SK-N-SH (cell line): ENCODE results near the gene GALNTL6. TPM values are rescaled to one million over a fixed set of nuclear protein-coding genes. Genes with fewer than 3 reads are reported as not detected.

ENCODE experiments used
- CTCF ChIA-PET: fragments of 300-600, 350-600 bp; formaldehyde crosslinking; extraction: SDS; loops from one replicate; lab custom pipeline; 2021; lab: Yijun Ruan, JAX
- POLR2A ChIA-PET: fragments of 350-600 bp; sonication (Branson Sonifier 250); formaldehyde crosslinking; extraction: SDS; loops from one replicate; lab custom pipeline; 2020; ENCODE audit warnings: antibody characterized with exemption, inconsistent platforms; lab: Yijun Ruan, JAX
- DNase-seq: peaks from one replicate; pipeline ENCODE4 v3.0.0; 2012
- H2AFZ ChIP-seq: fragments of 200-600 bp; sonication (generic); 2 replicates; pipeline ENCODE4 v1.8.1; 2016; ENCODE audit warnings: antibody characterized with exemption, mild to moderate bottlenecking, low read depth
- H3F3A ChIP-seq: fragments of 200-600 bp; sonication (generic); replicated peaks from 2 replicates; pipeline ENCODE3; 2016; ENCODE audit warnings: antibody characterized with exemption, mild to moderate bottlenecking; ENCODE audit not compliant: insufficient read depth
- H3K27ac ChIP-seq, 2 experiments: fragments of 200-500 bp in 1 of 2; fragments of 200-600 bp in 1 of 2; sonication (Bioruptor generic) in 1 of 2; sonication (generic), shearing (Covaris generic) in 1 of 2; 2 replicates each; pipeline versions ENCODE4 v1.5.1 to v1.6.1; 2014 to 2016; ENCODE audit warnings: low read depth in 2 of 2, inconsistent platforms in 1 of 2, low read length in 1 of 2, mild to moderate bottlenecking in 1 of 2, mixed read lengths in 1 of 2
- H3K27me3 ChIP-seq: fragments of 200-600 bp; sonication (generic), shearing (Covaris generic); 2 replicates; pipeline ENCODE4 v1.6.1; 2016; ENCODE audit warnings: mixed run types; ENCODE audit not compliant: insufficient read depth
- H3K36me3 ChIP-seq, 2 experiments: fragments of 200-500 bp in 1 of 2; fragments of 200-600 bp in 1 of 2; sonication (Bioruptor generic) in 1 of 2; sonication (generic) in 1 of 2; replicated peaks in 1 of 2; 2 replicates each; pipeline versions ENCODE3 to v1.5.1; 2014 to 2016; ENCODE audit warnings: low read length in 1 of 2, mild to moderate bottlenecking in 1 of 2; ENCODE audit not compliant: insufficient read depth in 2 of 2, control insufficient read depth in 1 of 2
- H3K4me1 ChIP-seq, 2 experiments: fragments of 200-500 bp in 1 of 2; fragments of 200-600 bp in 1 of 2; sonication (Bioruptor generic) in 1 of 2; sonication (generic), shearing (Covaris generic) in 1 of 2; 2 replicates each; pipeline versions ENCODE4 v1.5.1 to v1.6.1; 2014 to 2016; ENCODE audit warnings: low read depth in 1 of 2, low read length in 1 of 2, mixed run types in 1 of 2; ENCODE audit not compliant: insufficient read depth in 2 of 2, control insufficient read depth in 1 of 2
- H3K4me2 ChIP-seq: fragments of 200-600 bp; sonication (generic), shearing (Covaris generic); 2 replicates; pipeline ENCODE4 v1.6.1; 2017; ENCODE audit warnings: mixed run types
- H3K4me3 ChIP-seq, 2 experiments: fragments of 200-500 bp in 1 of 2; fragments of 200-600 bp in 1 of 2; sonication (Bioruptor generic) in 1 of 2; sonication (generic), shearing (Covaris generic) in 1 of 2; 2 replicates each; pipeline versions ENCODE4 v1.5.1 to v1.8.1; 2014 to 2016; ENCODE audit warnings: low read depth in 2 of 2, inconsistent platforms in 1 of 2, low read length in 1 of 2, mild to moderate bottlenecking in 1 of 2, mixed read lengths in 1 of 2, moderate library complexity in 1 of 2
- H3K79me2 ChIP-seq: fragments of 200-600 bp; sonication (generic); 2 replicates; pipeline ENCODE4 v1.8.1; 2017; ENCODE audit warnings: mild to moderate bottlenecking; ENCODE audit not compliant: insufficient read depth
- H3K9ac ChIP-seq: fragments of 200-600 bp; sonication (generic); 2 replicates; pipeline ENCODE4 v1.6.1; 2017; ENCODE audit warnings: mixed run types
- H3K9me2 ChIP-seq: fragments of 200-600 bp; sonication (generic); 2 replicates; pipeline ENCODE4 v1.6.1; 2017; ENCODE audit warnings: mixed run types
- H3K9me3 ChIP-seq: fragments of 200-600 bp; sonication (generic); 2 replicates; pipeline ENCODE4 v1.6.1; 2017; ENCODE audit warnings: mixed run types, mild to moderate bottlenecking, moderate library complexity
- H4K20me1 ChIP-seq: fragments of 200-600 bp; sonication (generic); 2 replicates; pipeline ENCODE4 v1.6.1; 2017; ENCODE audit warnings: mild to moderate bottlenecking, mixed run types; ENCODE audit not compliant: insufficient read depth
- ELF1 ChIP-seq: IDR thresholded peaks from 2 replicates; pipeline ENCODE4 v1.4.0; 2012
- IRF3 ChIP-seq: fragments of 150-350 bp; IDR thresholded peaks from 2 replicates; pipeline ENCODE4 v1.6.1; 2016; ENCODE audit warnings: mild to moderate bottlenecking, low read depth, low read length
- MAX ChIP-seq: IDR thresholded peaks from 2 replicates; pipeline ENCODE4 v1.4.0; 2012; ENCODE audit warnings: low read depth
- MEF2A ChIP-seq: IDR thresholded peaks from 2 replicates; pipeline ENCODE4 v1.4.0; 2012; ENCODE audit warnings: low read depth, borderline replicate concordance
- NRF1 ChIP-seq: IDR thresholded peaks from 2 replicates; pipeline ENCODE4 v1.6.1; 2012; ENCODE audit warnings: low read depth, mild to moderate bottlenecking, low read length
- RAD21 ChIP-seq: IDR thresholded peaks from 2 replicates; pipeline ENCODE4 v1.6.1; 2012; ENCODE audit warnings: mild to moderate bottlenecking, low read length
- RFX5 ChIP-seq: IDR thresholded peaks from 2 replicates; pipeline ENCODE4 v1.6.1; 2012; ENCODE audit warnings: mild to moderate bottlenecking, improper control_type of control experiment, low read length
- RXRA ChIP-seq: IDR thresholded peaks from 2 replicates; pipeline ENCODE4 v1.4.0; 2012; ENCODE audit warnings: low read depth, mild to moderate bottlenecking, borderline replicate concordance
- SMC3 ChIP-seq: IDR thresholded peaks from 2 replicates; pipeline ENCODE4 v1.6.1; 2012; ENCODE audit warnings: low read depth, low read length, improper control_type of control experiment
- TAF1 ChIP-seq: IDR thresholded peaks from 2 replicates; pipeline ENCODE4 v1.6.1; 2012; ENCODE audit warnings: low read depth, mild to moderate bottlenecking, low read length, moderate library complexity, borderline replicate concordance
- TCF12 ChIP-seq: IDR thresholded peaks from 2 replicates; pipeline ENCODE4 v1.4.0; 2012
- TEAD4 ChIP-seq: IDR thresholded peaks from 2 replicates; pipeline ENCODE4 v1.4.0; 2012; ENCODE audit warnings: mild to moderate bottlenecking, borderline replicate concordance; ENCODE audit not compliant: insufficient read depth
- USF1 ChIP-seq: IDR thresholded peaks from 2 replicates; pipeline ENCODE4 v1.4.0; 2012; ENCODE audit warnings: low read depth, borderline replicate concordance
- YY1 ChIP-seq: IDR thresholded peaks from 2 replicates; pipeline ENCODE4 v1.4.0; 2012; ENCODE audit warnings: low read depth, mild to moderate bottlenecking
- ZBTB33 ChIP-seq: IDR thresholded peaks from 2 replicates; pipeline ENCODE4 v1.4.0; 2012; ENCODE audit warnings: low read depth, borderline replicate concordance
- WGBS: methylation state at CpG from one replicate; pipeline ENCODE4 v1.1.6; 2017; ENCODE audit warnings: low lambda C conversion rate; 5-methylcytosine and 5-hydroxymethylcytosine counted together
- polyA plus RNA-seq, 3 experiments: library from polyadenylated mRNA; depleted of rRNA; stranded (reverse); fragments of >200 nt; gene quantifications; 2 replicates each; pipeline ENCODE4 v1.2.3, GENCODE V29; 2012

The GALNTL6 gene
- polyA plus RNA-seq, 1 of the 3 experiments (the other 2 are of a cell fraction): 0.07 TPM

- no peak for TF ChIP-seq ZBTB33
Measured at GRCh38 chr4:172055046-172055445, 241.8 kb downstream of the GALNTL6 start (continued).

GRCh38 chr4:172055498-172055897 lies 242.3 kb downstream of the GALNTL6 start:
- WGBS: 33% methylated on average over 2 of the region's 2 CpGs

More at GRCh38 chr4:172055498-172055897, 242.3 kb downstream of the GALNTL6 start:
- TF ChIP-seq RAD21: no peak
- no peak for TF ChIP-seq IRF3
- TF ChIP-seq NRF1: no peak
- no peak for TF ChIP-seq RXRA
- TF ChIP-seq USF1: no peak
- no peak for TF ChIP-seq MEF2A
- no peak for TF ChIP-seq YY1
- TF ChIP-seq TEAD4: no peak
- no peak for TF ChIP-seq MAX
- TF ChIP-seq TCF12: no peak
- no peak for TF ChIP-seq RFX5
- TF ChIP-seq SMC3: no peak
- TF ChIP-seq ELF1: no peak
- TF ChIP-seq TAF1: no peak
- Histone ChIP-seq H3K4me2 (no peak overlapping the region), H3F3A (no peaks in the 10 kb centered on the region), H3K4me3 (no peak overlapping the region), H3K4me1 (no peaks in the 10 kb centered on the region), H4K20me1 (no peaks in the 10 kb centered on the region), H3K79me2 (no peaks in the 10 kb centered on the region), H3K36me3 (no peaks in the 10 kb centered on the region), H3K9me3 (no peaks in the 10 kb centered on the region), H3K9ac (no peak overlapping the region), H3K27me3 (no peaks in the 10 kb centered on the region), H3K27ac (no peak overlapping the region), H3K9me2 (no peaks in the 10 kb centered on the region), H2AFZ (no peak overlapping the region)
- ChIA-PET CTCF (interaction anchor here (0.8 kb wide), 1 partner anchor 17 kb away, joined by 3 read pairs; no protein-coding TSS in a partner anchor), POLR2A (no interaction called here)
- DNase-seq: no peak
